Transverse colon (tissue), 4 donors: ENCODE results near the gene SLC6A20.

ENCODE experiments used
- EP300 ChIP-seq: sonication (generic); formaldehyde crosslinking; IDR thresholded peaks from one replicate; pipeline ENCODE4 v1.6.1; 2017; ENCODE audit warnings: antibody characterized with exemption, low read depth
- POLR2A ChIP-seq: fragments of 450-650 bp; IDR thresholded peaks from one replicate; pipeline ENCODE4 v1.6.1; 2016; ENCODE audit warnings: antibody characterized with exemption, mild to moderate bottlenecking, moderate library complexity
- POLR2AphosphoS5 ChIP-seq, 3 donors: sonication (generic); formaldehyde crosslinking; IDR thresholded peaks; one replicate each; pipeline ENCODE4 v1.6.1; 2016; ENCODE audit warnings: antibody characterized with exemption in 3 of 3
- TF ChIP-seq, protein P1 (sequence below), 5 experiments: fragments of 200-600 bp in 3 of 5; fragments of 450-650 bp in 2 of 5; sonication (generic) in 3 of 5; IDR thresholded peaks; 1 replicate in 2 of 5; 2 replicates in 3 of 5; pipeline ENCODE4 v1.5.1; 2016 to 2017; ENCODE audit warnings: antibody characterized with exemption in 5 of 5, inconsistent platforms in 3 of 5, mild to moderate bottlenecking in 2 of 5, moderate library complexity in 1 of 5

DNA sequence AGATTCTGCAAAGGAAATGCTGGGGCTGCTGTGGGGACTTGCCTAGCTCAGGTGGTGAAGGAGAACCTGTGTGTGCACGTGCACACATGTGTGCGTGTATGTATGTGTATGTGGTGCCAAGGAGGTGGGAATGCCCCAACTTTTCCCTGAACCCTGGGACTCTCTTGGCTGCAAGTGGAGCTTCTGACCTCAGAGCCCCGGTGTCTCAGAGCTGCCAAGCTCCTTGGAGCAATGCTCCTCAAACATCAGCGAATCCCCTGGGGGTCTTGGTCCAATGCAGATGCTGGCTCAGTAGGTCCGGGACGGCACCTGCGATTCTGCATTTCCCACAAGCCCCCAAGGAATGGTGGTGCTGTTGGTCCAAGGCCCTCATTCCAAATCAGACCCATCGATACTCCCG lies 5.8 kb upstream of the SLC6A20 start:
- TF ChIP-seq POLR2AphosphoS5 (IDR thresholded peaks at IDR 0.05) (no peak), POLR2A (no peak), EP300 (no peak)
- TF ChIP-seq, protein P1, sequence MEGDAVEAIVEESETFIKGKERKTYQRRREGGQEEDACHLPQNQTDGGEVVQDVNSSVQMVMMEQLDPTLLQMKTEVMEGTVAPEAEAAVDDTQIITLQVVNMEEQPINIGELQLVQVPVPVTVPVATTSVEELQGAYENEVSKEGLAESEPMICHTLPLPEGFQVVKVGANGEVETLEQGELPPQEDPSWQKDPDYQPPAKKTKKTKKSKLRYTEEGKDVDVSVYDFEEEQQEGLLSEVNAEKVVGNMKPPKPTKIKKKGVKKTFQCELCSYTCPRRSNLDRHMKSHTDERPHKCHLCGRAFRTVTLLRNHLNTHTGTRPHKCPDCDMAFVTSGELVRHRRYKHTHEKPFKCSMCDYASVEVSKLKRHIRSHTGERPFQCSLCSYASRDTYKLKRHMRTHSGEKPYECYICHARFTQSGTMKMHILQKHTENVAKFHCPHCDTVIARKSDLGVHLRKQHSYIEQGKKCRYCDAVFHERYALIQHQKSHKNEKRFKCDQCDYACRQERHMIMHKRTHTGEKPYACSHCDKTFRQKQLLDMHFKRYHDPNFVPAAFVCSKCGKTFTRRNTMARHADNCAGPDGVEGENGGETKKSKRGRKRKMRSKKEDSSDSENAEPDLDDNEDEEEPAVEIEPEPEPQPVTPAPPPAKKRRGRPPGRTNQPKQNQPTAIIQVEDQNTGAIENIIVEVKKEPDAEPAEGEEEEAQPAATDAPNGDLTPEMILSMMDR (IDR thresholded peaks at IDR 0.05) = no peak
